Osteoblast (primary cell): ENCODE data around the gene PRPF18. TPM values are rescaled to one million over a fixed set of nuclear protein-coding genes. Genes with fewer than 3 reads are reported as not detected.
A peak's percentile ranks its signal among the peaks of the same experiment; 100 is the strongest.

Experiments used
- DNase-seq: peaks from one replicate; pipeline ENCODE4 v3.0.0; 2011; ENCODE audit warnings: low spot score, mixed read lengths; ENCODE audit not compliant: insufficient read length; ENCODE audit errors: missing footprints
- H2AFZ ChIP-seq: 2 replicates; pipeline ENCODE4 v1.6.0; 2011; ENCODE audit warnings: mild to moderate bottlenecking, low read length
- H3K27ac ChIP-seq: 2 replicates; pipeline ENCODE4 v1.5.1; 2011; ENCODE audit warnings: mild to moderate bottlenecking, low read depth, low read length, moderate library complexity
- H3K27me3 ChIP-seq: 2 replicates; pipeline ENCODE4 v1.6.0; 2012; ENCODE audit warnings: mild to moderate bottlenecking, control low read depth, inconsistent platforms, low read length, moderate library complexity; ENCODE audit not compliant: insufficient read depth
- H3K36me3 ChIP-seq: 2 replicates; pipeline ENCODE4 v1.5.1; 2011; ENCODE audit warnings: mild to moderate bottlenecking, low read length, control low read depth, moderate library complexity; ENCODE audit not compliant: insufficient read depth
- H3K4me1 ChIP-seq: 2 replicates; pipeline ENCODE4 v1.5.1; 2011; ENCODE audit warnings: mild to moderate bottlenecking, low read length, control low read depth, moderate library complexity; ENCODE audit not compliant: insufficient read depth
- H3K4me2 ChIP-seq: 2 replicates; pipeline ENCODE4 v1.6.0; 2011; ENCODE audit warnings: mild to moderate bottlenecking, low read length; ENCODE audit not compliant: insufficient read depth
- H3K4me3 ChIP-seq: fragments of 200-600 bp; sonication (generic); 3 replicates; pipeline ENCODE4 v1.5.1; 2012; ENCODE audit warnings: mild to moderate bottlenecking, low read length, inconsistent platforms; ENCODE audit not compliant: insufficient read depth
- H3K79me2 ChIP-seq: 2 replicates; pipeline ENCODE4 v1.6.0; 2012; ENCODE audit warnings: mild to moderate bottlenecking, low read length, control low read depth, inconsistent platforms; ENCODE audit not compliant: insufficient read depth
- H3K9me3 ChIP-seq: 2 replicates; pipeline ENCODE4 v1.5.1; 2011; ENCODE audit warnings: low read depth, low read length, control low read depth
- H4K20me1 ChIP-seq: 2 replicates; pipeline ENCODE4 v1.6.0; 2012; ENCODE audit warnings: mild to moderate bottlenecking, low read length, control low read depth; ENCODE audit not compliant: insufficient read depth
- CTCF ChIP-seq: IDR thresholded peaks from 2 replicates; pipeline ENCODE4 v1.5.1; 2011; ENCODE audit warnings: mild to moderate bottlenecking, low read depth, low read length, moderate library complexity; ENCODE audit errors: extremely low read depth
- total RNA-seq: library from RNA; depleted of rRNA; stranded (reverse); fragments of >200 nt; gene quantifications from 2 replicates; pipeline ENCODE4 v1.2.3, GENCODE V29; 2012

PRPF18 gene
- total RNA-seq, 1 donor, result 39.8 TPM

- Histone ChIP-seq H3K36me3 (peaks cover 9% of the 10 kb centered on the region), H2AFZ (no peak overlapping the region), H3K27me3 (no peaks in the 10 kb centered on the region), H3K4me3 (no peak overlapping the region), H3K4me2 (no peak overlapping the region), H3K4me1 (peaks cover 24% of the 10 kb centered on the region), H3K79me2 (no peaks in the 10 kb centered on the region), H3K27ac (peak overlapping the region; percentile 57), H3K9me3 (no peaks in the 10 kb centered on the region), H4K20me1 (peaks cover 4% of the 10 kb centered on the region)
- DNase-seq, result no peak
- TF ChIP-seq CTCF, result no peak
Measured at GRCh38 chr10:13632884-13633440, 46.2 kb downstream of the PRPF18 start.

- Histone ChIP-seq H3K4me3 (no peak overlapping the region), H3K27ac (peak overlapping the region; percentile 82)
Measured at GRCh38 chr10:13633689-13634088, 46.9 kb downstream of the PRPF18 start.

GRCh38 chr10:13634207-13634606, 47.4 kb downstream of the PRPF18 start:
- no peak overlapping the region for H3K4me3 ChIP-seq
- H3K9me3 ChIP-seq, result no peaks in the 10 kb centered on the region
- H4K20me1 ChIP-seq, result peaks cover 4% of the 10 kb centered on the region
- peaks cover 26% of the 10 kb centered on the region for H3K4me1 ChIP-seq
- peaks cover 13% of the 10 kb centered on the region for H3K36me3 ChIP-seq
- no peak for TF ChIP-seq CTCF
- H3K27ac ChIP-seq, result peak overlapping the region; percentile 82
- H3K79me2 ChIP-seq, result no peaks in the 10 kb centered on the region
- no peak overlapping the region for H2AFZ ChIP-seq
- no peaks in the 10 kb centered on the region for H3K27me3 ChIP-seq
- peak overlapping the region; percentile 32 for H3K4me2 ChIP-seq
- peak; percentile 87 for DNase-seq

More at GRCh38 chr10:13633689-13634088, 46.9 kb downstream of the PRPF18 start:
- H4K20me1 ChIP-seq, result peaks cover 4% of the 10 kb centered on the region
- no peaks in the 10 kb centered on the region for H3K27me3 ChIP-seq
- H3K79me2 ChIP-seq, result no peaks in the 10 kb centered on the region
- no peaks in the 10 kb centered on the region for H3K9me3 ChIP-seq
- peak; percentile 79 for DNase-seq
- no peak overlapping the region for H2AFZ ChIP-seq
- H3K4me1 ChIP-seq, result peaks cover 26% of the 10 kb centered on the region
- H3K4me2 ChIP-seq, result no peak overlapping the region
- no peak for TF ChIP-seq CTCF
- peaks cover 12% of the 10 kb centered on the region for H3K36me3 ChIP-seq

GRCh38 chr10:13636776-13637175, 50.0 kb downstream of the PRPF18 start:
- Histone ChIP-seq H3K4me2 (no peak overlapping the region), H3K27ac (peak overlapping the region; percentile 25), H4K20me1 (peaks cover 4% of the 10 kb centered on the region), H3K9me3 (no peaks in the 10 kb centered on the region), H3K4me3 (no peak overlapping the region), H2AFZ (no peak overlapping the region), H3K79me2 (no peaks in the 10 kb centered on the region), H3K27me3 (no peaks in the 10 kb centered on the region), H3K4me1 (peaks cover 26% of the 10 kb centered on the region), H3K36me3 (peaks cover 8% of the 10 kb centered on the region)
- no peak for DNase-seq
- no peak for TF ChIP-seq CTCF
